CD4-positive, alpha-beta T cell (primary cell): ENCODE data around the gene FBXW12. TPM values are rescaled to one million over a fixed set of nuclear protein-coding genes. Genes with fewer than 3 reads are reported as not detected.

Experiments
- ATAC-seq: fragments of 200-7000 bp; cut with Tn5 transposase; one replicate; pipeline ENCODE4 v1.10.0; 2022; ENCODE audit warnings: mild to moderate bottlenecking; ENCODE audit not compliant: poor library complexity
- CTCF ChIA-PET: fragments of 350-600 bp; sonication (Branson Sonifier 250); formaldehyde crosslinking; loops from one replicate; lab custom pipeline; 2021; ENCODE audit warnings: antibody characterized with exemption, inconsistent platforms; lab: Charles Lee
- POLR2A ChIA-PET: fragments of 350-600 bp; sonication (Branson Sonifier 250); formaldehyde crosslinking; loops from one replicate; lab custom pipeline; 2021; ENCODE audit warnings: antibody characterized with exemption, inconsistent platforms; lab: Charles Lee
- DNase-seq, 14 experiments: peaks; one replicate each; pipeline ENCODE4 v3.0.0-alpha.2; 2013 to 2020; ENCODE audit warnings: mixed read lengths in 2 of 14
- H3K27ac ChIP-seq, 2 donors: one replicate each; pipeline versions ENCODE4 v1.5.1 to v1.7.0; 2013; ENCODE audit warnings: low read length in 2 of 2, low read depth in 1 of 2, mild to moderate bottlenecking in 1 of 2
- H3K27me3 ChIP-seq, 2 experiments: 1 replicate in 1 of 2; 2 replicates in 1 of 2; pipeline versions ENCODE4 v1.6.1 to v1.7.0; 2013; ENCODE audit warnings: low read length in 2 of 2, control low read depth in 1 of 2, mild to moderate bottlenecking in 1 of 2, moderate library complexity in 1 of 2; ENCODE audit not compliant: insufficient read depth in 2 of 2, control insufficient read depth in 1 of 2
- H3K36me3 ChIP-seq: one replicate; pipeline ENCODE4 v1.6.1; 2013; ENCODE audit warnings: low read length, control low read depth; ENCODE audit not compliant: insufficient read depth
- H3K4me1 ChIP-seq: one replicate; pipeline ENCODE4 v1.6.1; 2013; ENCODE audit warnings: low read length, control low read depth; ENCODE audit not compliant: insufficient read depth
- H3K4me3 ChIP-seq: one replicate; pipeline ENCODE4 v1.5.1; 2013; ENCODE audit warnings: mild to moderate bottlenecking, low read length, moderate library complexity
- H3K9me3 ChIP-seq, 2 experiments: 1 replicate in 1 of 2; 2 replicates in 1 of 2; pipeline versions ENCODE4 v1.6.1 to v1.7.0; 2013; ENCODE audit warnings: low read length in 2 of 2, mild to moderate bottlenecking in 2 of 2, control low read depth in 1 of 2, moderate library complexity in 1 of 2; ENCODE audit not compliant: control insufficient read depth in 1 of 2, insufficient read depth in 1 of 2
- H3K27ac Mint-ChIP-seq: one replicate; pipeline ENCODE4 v1.8.0; 2020; ENCODE audit warnings: mixed read lengths
- H3K27me3 Mint-ChIP-seq: one replicate; pipeline ENCODE4 v1.8.0; 2021; ENCODE audit warnings: mixed read lengths
- H3K36me3 Mint-ChIP-seq: one replicate; pipeline ENCODE4 v1.8.0; 2021; ENCODE audit warnings: low read depth, mixed read lengths
- H3K4me1 Mint-ChIP-seq: one replicate; pipeline ENCODE4 v1.8.0; 2021; ENCODE audit warnings: low read depth, mixed read lengths
- H3K4me3 Mint-ChIP-seq: one replicate; pipeline ENCODE4 v1.8.0; 2020; ENCODE audit warnings: mild to moderate bottlenecking, mixed read lengths
- H3K9me3 Mint-ChIP-seq: one replicate; pipeline ENCODE4 v1.8.0; 2020; ENCODE audit warnings: mixed read lengths
- intact Hi-C, 2 experiments: fragments of 100-400 bp; cut with DNase I in 1 of 2; cut with micrococcal nuclease in 1 of 2; formaldehyde crosslinking; loops; one replicate each; pipeline versions ENCODE4 v1.15.1 to v1.9.0; 2023 to 2025; cut with DNase I, micrococcal nuclease
- total RNA-seq, 174 experiments: library from RNA in 2 of 174; stranded (reverse) in 2 of 174; gene quantifications; one replicate each; pipeline ENCODE4 v1.2.3 and lab custom pipeline; 2021 to 2026
- TF ChIP-seq, protein P1 (sequence below): fragments of 200-600 bp; IDR thresholded peaks from one replicate; pipeline ENCODE4 v1.8.0; 2022; ENCODE audit warnings: antibody characterized with exemption, mild to moderate bottlenecking

The FBXW12 gene
- total RNA-seq, 2 experiments from 2014 or later = not detected

DNA sequence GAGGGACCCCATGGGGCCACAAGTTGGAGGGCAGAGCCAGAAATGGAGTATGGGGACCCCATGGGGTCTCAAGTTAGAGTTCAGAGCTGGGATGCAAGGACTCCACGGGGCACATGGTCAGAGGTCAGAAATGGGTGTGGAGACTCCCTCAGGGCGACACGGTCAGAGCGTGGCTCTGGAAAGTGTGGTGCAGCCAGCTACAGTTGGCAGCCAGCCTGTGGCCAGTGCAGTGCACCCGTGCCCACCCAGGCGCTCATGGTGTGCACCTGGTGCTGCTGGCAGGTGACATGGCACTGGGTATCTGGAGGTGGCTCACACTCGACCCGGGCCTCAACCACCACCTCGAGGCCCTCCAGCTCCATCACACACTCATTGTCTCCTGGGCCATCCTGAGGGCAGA is 46.6 kb downstream of the FBXW12 start:
- no peaks in the 10 kb centered on the region for H3K9me3 ChIP-seq
- no peaks in the 10 kb centered on the region for H3K9me3 Mint-ChIP-seq
- H3K27me3 ChIP-seq = no peaks in the 10 kb centered on the region
- no peak for ATAC-seq
- no peak overlapping the region for H3K4me3 Mint-ChIP-seq
- no peaks in the 10 kb centered on the region for H3K4me1 Mint-ChIP-seq
- H3K27me3 Mint-ChIP-seq = no peaks in the 10 kb centered on the region
- no peak for DNase-seq
- intact Hi-C loops = no loop called here
- no peak overlapping the region for H3K4me3 ChIP-seq
- CTCF ChIA-PET = interaction anchor here (1.2 kb wide), 1 partner anchor 17 kb away, joined by 5 read pairs; no protein-coding TSS in a partner anchor
- H3K36me3 ChIP-seq = no peaks in the 10 kb centered on the region
- no peak overlapping the region for H3K27ac ChIP-seq
- POLR2A ChIA-PET = no interaction called here
- TF ChIP-seq, protein P1, sequence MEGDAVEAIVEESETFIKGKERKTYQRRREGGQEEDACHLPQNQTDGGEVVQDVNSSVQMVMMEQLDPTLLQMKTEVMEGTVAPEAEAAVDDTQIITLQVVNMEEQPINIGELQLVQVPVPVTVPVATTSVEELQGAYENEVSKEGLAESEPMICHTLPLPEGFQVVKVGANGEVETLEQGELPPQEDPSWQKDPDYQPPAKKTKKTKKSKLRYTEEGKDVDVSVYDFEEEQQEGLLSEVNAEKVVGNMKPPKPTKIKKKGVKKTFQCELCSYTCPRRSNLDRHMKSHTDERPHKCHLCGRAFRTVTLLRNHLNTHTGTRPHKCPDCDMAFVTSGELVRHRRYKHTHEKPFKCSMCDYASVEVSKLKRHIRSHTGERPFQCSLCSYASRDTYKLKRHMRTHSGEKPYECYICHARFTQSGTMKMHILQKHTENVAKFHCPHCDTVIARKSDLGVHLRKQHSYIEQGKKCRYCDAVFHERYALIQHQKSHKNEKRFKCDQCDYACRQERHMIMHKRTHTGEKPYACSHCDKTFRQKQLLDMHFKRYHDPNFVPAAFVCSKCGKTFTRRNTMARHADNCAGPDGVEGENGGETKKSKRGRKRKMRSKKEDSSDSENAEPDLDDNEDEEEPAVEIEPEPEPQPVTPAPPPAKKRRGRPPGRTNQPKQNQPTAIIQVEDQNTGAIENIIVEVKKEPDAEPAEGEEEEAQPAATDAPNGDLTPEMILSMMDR = no peak
- no peak overlapping the region for H3K27ac Mint-ChIP-seq
- H3K4me1 ChIP-seq = no peaks in the 10 kb centered on the region
- H3K36me3 Mint-ChIP-seq = no peaks in the 10 kb centered on the region

DNA sequence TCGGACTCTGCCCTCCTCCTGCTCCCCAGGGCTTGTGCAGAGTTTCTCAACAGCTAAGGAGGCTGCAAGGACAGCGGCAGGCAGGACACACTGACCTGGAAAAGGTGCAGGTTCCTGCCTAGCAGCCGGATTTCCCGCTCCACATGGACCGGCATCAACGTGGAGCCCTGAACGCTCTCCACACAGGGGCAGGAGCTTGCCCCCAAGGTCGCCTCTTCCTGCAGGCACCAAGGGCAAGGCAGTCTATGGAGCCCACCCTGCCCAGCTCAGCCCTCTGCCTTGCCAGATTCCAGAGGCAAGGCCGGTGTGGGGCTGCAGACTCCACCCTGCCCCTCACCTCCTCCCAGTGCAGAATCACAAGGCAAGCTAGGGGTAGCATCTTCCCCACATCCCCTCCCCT is 47.1 kb downstream of the FBXW12 start:
- Histone ChIP-seq H3K27me3 (no peaks in the 10 kb centered on the region), H3K4me1 (no peaks in the 10 kb centered on the region), H3K9me3 (no peaks in the 10 kb centered on the region), H3K4me3 (no peak overlapping the region), H3K36me3 (no peaks in the 10 kb centered on the region), H3K27ac (no peak overlapping the region)
- Mint-ChIP-seq H3K4me3 (no peak overlapping the region), H3K27ac (no peak overlapping the region), H3K27me3 (no peaks in the 10 kb centered on the region), H3K36me3 (no peaks in the 10 kb centered on the region), H3K9me3 (no peaks in the 10 kb centered on the region), H3K4me1 (no peaks in the 10 kb centered on the region)
- TF ChIP-seq, protein P1 = no peak
- CTCF ChIA-PET = interaction anchor here (1.2 kb wide), 1 partner anchor 17 kb away, joined by 5 read pairs; no protein-coding TSS in a partner anchor
- intact Hi-C loops = no loop called here
- POLR2A ChIA-PET = no interaction called here
- no peak for DNase-seq
- no peak for ATAC-seq

DNA sequence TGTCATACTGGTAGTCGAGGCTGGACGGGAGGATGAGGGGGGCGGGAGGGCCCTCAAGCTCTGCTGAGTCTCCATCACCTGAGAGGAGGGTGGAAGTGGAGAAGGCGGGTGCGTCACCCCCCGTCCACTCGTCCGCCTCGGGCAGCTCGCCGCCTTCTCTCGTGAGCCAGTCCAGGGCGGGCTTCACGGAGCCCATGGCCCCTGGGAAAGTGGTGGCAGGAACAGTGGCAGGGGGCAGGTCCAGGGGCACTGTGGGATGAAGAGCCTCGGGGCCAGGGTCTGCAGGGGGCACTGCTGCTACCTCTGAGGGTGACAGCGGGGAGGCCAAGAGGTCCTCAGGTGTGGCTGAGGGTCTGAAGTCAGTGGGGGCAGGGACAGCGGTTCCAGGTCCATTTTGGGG is 47.6 kb downstream of the FBXW12 start:
- no peak for DNase-seq
- no peak overlapping the region for H3K4me3 Mint-ChIP-seq

More for the DNA sequence above, 47.6 kb downstream of the FBXW12 start:
- Histone ChIP-seq H3K27me3 (no peaks in the 10 kb centered on the region), H3K36me3 (no peaks in the 10 kb centered on the region), H3K4me1 (no peaks in the 10 kb centered on the region), H3K27ac (no peak overlapping the region), H3K9me3 (no peaks in the 10 kb centered on the region), H3K4me3 (no peak overlapping the region)
- TF ChIP-seq, protein P1 = no peak
- intact Hi-C loops = no loop called here
- ATAC-seq = no peak
- H3K4me1 Mint-ChIP-seq = no peaks in the 10 kb centered on the region
- H3K27me3 Mint-ChIP-seq = no peaks in the 10 kb centered on the region
- H3K27ac Mint-ChIP-seq = no peak overlapping the region
- H3K9me3 Mint-ChIP-seq = no peaks in the 10 kb centered on the region
- ChIA-PET POLR2A (no interaction called here), CTCF (interaction anchor here (1.2 kb wide), 1 partner anchor 16 kb away, joined by 5 read pairs; no protein-coding TSS in a partner anchor)
- no peaks in the 10 kb centered on the region for H3K36me3 Mint-ChIP-seq
